Myocyte (in vitro differentiated cells): ENCODE measurements around the gene PAX2. TPM values are rescaled to one million over a fixed set of nuclear protein-coding genes. Genes with fewer than 3 reads are reported as not detected.

Experiments
- DNase-seq: peaks from one replicate; pipeline ENCODE4 v3.0.0-alpha.2; 2012; ENCODE audit warnings: low read depth
- total RNA-seq: library from RNA; depleted of rRNA; stranded (reverse); fragments of >200 nt; gene quantifications from 2 replicates; pipeline ENCODE4 v1.2.3, GENCODE V29; 2014

PAX2 gene
- total RNA-seq, 1 donor from 2014 or later = not detected

DNA sequence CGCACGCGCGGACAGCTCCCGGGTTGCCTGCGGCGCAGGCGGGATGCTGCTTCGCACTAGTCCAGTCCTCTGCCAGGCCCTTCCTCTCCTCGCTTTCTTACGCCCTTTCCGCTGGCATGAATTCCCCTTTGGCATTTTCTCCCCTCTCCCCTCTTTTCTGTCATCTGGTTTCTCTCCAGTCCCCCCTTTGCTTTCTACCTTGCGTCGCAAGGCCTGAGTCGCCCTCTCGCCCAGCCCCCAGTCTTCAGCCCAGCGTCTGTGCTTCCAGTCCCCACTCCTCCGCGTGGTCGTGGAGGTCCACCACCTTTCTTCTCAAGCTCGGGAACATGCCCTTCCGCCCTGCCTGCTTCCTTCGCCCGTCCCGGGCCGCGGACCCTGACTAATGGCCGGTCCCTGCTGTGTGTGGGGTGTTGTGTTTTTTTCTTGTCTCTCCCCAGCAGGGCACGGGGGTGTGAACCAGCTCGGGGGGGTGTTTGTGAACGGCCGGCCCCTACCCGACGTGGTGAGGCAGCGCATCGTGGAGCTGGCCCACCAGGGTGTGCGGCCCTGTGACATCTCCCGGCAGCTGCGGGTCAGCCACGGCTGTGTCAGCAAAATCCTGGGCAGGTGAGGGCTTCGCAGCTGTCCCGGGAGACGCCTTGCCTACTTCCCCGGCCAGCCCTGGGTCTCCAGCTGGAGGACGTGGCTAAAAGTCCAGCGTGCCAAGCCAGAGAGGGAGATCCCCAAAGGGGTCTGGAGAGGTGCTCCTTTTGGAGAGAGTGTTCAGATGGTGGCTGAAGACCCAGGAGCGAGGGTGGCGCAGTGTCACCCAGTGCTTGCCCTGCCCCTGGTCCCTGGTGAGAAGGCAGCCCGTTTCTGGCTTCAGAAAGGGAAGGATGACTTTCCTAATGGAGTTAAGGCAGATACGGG is 4.2 kb downstream of the PAX2 start:
- DNase-seq = peak; percentile 38

DNA sequence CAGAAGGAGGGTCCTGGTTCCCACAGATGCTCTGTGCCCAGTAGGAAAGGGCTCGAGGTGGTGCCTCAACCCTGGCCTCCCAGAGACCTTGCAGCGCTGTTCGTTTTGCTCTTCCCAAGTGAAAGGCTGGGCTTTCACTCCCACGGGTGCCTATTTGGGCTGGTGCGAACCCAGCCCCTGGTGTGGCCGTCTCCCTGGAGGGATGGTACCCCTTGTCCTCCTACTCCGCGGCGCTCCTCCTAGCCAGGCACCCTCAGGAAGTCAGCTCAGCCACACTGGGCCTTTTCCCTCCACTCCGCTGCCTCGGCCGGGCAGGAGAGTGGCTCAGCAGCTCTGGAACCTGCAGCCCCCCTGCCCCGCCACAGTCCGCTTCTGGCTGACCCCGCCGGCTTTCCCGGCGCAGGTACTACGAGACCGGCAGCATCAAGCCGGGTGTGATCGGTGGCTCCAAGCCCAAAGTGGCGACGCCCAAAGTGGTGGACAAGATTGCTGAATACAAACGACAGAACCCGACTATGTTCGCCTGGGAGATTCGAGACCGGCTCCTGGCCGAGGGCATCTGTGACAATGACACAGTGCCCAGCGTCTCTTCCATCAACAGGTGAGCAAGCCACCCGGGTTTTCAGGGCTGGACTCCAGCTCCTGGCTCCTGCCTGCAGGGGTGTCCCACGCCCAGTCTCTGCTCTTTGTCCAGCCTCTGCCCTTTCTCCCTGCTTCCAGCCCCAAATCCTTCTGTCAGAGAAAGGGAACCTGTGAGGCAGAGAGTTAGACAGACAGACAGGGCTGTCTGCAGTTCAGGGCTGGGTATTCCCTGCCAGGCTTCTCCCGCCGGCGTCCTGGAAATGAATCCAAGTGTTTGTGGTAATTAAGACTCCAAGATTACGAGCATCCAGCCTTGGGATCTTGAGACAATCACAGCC is 5.2 kb downstream of the PAX2 start:
- DNase-seq = no peak

DNA sequence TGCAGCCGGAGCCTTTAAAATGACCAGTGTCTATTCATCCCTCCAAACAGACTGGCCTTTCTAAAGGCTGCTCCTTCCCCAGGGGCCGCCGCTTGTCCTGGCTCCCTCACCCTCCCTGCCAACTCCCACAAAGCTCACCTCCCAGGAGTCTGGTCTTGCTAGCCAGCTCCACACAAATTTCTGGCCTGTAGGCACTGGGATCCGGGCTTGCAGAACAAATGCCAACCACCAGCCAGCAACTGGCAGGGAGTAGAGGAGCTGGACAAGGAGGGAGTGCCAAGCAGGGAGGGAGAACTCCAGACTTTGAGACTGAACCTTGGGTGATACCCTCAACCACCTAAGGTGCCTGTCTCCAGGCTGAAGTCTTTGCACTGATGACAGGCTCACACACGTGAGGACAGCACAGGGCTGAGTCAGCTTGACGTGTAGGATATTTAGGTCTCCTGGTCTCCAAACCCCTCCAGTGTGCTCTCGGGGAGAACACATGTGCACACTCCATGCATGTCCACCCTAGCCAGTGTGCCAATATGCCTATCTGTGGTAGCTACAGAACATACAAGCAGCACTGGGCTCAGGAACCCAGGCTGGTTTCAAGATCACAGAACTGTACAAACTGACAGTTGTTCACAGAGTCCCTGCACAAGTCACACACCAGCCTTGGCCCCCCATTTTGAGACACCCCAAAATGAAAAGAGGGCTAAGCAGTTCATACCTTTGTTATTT is 6.0 kb downstream of the PAX2 start:
- no peak for DNase-seq

DNA sequence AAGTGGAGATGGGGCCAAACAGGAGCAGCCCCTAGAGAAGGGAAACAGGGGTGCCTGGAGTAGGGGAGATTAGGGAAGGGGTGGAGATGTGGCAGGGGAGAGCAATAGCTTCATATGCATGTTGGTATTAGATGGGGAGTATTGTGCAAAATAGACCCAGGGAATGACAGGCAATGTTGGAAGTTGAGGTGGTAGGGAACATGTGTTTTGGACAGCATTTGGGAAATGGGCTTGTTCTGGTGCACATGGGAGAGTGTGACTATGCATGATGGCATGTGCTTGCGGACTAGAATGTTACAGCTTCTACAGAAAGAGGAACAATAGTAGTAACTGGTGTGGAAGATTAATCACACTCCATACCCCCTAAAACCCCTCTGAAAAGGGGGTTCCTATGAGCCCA is 10.4 kb downstream of the PAX2 start:
- DNase-seq = no peak

DNA sequence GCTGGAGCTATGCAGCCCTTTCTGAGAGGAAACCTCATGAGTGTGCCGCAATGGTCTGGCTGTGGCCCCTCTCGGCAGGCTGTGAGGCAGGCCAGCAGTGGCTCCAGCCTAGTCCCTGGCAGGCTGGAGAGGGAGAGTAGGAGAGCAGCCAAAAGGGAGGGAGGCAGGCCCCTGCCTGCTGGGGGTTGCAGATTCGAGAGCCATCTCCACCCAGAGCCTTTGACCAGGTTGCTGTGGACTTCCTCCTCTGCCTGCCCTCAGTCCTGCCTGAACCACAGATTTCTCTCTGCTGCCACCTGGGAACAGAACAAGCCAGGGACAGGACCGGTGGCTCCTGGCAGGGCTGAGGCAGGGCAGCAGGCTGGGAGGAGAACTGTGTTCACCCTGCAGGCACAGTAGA is 13.9 kb downstream of the PAX2 start:
- no peak for DNase-seq

DNA sequence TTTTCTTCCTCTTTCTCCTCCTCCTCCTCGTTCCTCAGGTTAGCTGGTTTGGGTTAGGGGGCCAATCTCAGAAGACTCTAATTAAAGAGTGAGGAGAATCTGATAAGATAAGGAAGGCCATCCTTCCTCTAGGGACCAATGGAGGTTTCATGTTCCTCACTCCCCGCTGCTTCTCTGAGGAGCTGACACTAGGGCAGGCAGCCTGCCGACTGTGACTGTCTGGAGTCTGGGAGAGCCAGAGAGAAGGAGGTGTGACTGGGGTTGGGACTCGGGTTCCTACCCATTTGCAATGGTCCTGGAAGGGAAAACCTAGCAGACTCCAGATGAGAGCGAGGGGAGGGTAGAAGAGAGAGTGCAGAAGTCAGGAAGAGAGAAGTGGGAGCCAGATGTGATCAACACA is 15.3 kb downstream of the PAX2 start:
- no peak for DNase-seq

DNA sequence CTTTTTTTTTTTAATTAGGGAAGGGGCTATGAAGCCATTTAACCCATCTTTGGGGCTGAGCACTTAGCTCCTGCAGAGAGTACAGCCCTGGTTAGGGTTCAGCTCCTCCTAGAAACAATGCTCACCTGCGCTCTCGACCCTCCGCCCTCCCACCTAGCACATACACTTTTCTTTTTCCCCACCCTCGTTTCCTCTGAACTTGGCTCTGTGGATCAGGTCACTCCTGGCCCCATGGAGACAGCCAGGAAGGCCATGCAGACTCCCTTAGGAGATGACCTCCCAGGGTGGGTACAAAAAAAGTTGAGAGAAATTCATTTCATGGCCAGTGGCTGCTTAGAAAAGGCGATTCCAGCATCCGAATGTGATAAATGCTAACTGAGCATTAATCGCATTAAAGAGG is 15.8 kb downstream of the PAX2 start:
- no peak for DNase-seq

DNA sequence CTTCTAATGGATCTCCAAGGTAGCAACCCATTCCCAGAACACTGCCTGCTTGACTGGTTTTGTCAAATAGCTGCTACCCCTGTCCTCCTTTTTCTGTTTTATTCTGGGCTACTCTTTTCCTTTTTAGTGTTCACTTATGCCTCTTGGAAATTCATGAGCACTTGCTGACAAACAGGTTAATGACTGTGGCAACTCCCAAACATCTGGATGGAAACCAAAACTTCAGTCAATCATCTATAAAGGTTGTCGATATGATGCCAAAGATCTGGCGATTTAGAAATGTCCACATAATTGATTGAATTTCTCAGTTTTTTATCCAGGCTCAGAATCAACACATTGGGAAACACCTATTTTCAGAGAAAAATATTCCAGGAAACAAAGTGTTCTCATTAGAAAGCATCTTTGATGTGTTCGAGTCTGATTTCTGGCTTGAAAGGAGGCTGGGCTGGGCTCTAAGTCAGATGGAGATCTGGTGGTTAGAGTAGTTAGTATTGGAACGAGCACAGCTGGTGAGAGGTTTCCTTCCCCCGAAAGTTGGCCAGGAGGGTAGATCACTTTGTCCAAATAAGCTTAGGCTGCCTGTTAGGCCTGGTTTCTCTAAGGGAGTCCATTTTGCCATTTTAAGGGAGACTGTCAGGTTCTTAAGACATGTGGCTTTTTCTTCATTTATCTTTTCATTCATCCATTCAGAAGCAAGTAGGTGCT is 17.8 kb downstream of the PAX2 start:
- no peak for DNase-seq

DNA sequence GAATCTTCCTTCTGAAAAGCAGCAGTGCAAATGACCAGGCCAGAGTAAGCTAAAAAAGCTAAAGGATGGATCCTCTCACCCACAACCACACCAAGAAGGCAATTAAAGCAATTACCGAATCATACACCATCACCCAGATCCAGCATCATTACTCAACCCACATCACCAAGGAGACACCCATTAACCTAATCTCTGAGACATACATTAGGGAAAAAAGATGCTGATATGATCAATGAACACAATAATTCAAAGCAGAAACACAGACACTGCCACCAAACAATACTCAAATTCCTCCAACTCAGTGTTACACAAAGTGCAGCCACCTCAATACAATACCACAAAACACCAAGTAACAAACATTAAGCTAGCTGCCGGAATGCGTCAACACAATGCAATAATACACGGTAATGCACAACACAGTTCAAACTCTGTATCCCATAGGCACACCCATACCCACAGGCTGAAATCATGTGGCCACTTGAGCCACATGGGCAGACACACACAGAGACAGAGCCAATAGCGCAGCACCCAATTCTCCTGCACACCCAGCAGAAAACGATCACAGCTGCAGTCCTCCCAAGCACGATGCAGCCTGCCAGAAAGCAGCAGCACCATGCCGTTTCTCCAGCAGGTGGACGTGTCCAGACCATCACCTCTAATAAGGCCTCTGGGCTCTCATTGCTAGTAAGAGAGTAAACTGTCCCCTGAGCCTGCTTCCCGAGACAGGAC is 21.5 kb downstream of the PAX2 start:
- DNase-seq = no peak

DNA sequence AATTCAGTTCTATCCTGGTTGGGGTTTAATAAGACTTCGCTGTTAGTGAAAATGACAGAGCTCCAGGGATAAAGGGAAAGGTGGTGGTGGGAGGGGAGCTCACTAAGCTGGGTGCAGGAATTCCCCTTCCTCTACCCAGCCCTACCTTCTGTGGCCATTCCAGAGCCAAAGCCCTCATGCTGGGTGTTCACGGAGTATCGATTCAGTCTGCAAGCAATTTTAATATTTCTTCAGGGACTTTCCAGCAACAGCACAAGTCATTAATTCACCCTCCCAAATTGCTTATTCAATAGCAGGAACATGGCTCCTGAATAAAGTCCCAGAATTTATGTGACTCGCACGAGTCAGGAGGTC is 22.0 kb downstream of the PAX2 start:
- DNase-seq = no peak

DNA sequence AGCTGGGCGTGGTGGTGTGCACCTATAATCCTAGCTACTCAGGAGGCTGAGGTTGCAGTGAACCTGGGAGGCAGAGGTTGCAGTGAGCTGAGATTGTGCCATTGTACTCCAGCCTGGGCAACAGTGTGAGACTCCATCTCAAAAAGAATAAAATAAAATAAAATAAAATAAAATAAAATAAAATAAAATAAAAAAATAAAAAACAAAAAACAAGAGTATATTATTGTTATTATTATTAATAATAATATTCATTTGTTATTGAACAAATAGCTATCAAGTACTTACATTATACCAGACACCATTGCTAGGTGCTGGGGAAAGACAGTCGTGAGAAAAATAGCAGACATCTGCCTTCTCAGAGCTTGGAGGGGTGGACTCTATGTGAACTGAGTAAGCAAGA is 24.1 kb downstream of the PAX2 start:
- DNase-seq = no peak

DNA sequence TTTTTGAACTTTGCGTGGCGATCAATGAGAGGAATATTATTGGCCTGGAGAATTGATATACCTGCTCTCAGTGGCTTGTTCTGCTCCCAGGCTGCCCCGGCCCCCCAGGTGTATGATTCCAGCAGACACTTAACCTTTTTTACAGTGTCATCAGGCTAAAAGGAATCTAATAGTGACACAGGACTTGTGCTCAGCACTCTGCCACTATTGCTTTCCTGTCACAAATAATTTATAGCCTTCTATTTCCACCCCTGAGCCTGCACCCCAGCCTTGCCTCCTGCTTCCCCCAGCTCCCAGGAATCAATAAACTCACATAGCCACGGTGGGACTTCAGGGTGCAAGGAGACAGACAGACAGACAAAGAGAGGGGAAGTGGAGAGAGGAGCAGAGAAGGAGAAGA is 28.3 kb downstream of the PAX2 start:
- DNase-seq = no peak

DNA sequence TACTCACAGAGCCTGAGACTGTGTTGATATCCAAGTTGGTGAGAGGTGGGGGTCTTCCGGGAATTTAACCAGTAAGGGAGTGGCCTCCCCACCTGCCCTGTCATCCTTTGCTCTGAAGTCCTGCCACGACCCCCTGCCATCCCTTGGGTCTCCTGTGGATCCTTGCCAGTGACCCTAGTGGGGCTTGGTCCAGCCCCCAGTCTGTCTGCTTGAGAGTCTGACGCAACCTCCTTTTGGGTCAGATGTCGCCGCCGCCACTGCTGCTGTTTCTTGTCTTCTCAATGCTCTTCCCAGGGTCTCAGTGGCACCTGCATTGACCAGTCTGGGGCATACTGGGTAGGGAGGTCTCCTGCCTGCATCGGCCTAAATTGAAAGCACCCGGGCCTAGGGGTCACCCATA is 28.8 kb downstream of the PAX2 start:
- DNase-seq = no peak

DNA sequence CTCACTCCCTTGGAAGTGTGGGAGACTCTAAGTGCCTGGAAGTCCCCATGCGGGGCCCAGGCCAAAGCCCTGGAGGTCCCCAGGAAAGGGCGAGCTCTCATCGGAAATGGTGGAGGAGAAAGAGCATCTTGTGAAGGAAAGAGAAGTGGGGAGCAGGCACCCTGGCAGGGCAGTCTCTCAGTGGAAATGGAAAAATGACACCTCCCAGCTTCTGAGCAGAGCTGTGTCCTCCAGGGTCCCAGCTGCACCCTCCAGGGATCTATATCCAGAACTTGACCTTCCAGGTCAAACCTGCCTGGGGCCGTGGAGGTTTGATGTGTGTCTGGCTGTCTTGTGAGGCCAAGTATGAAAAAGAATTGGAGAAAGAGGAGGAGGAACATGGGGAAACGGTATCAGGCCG is 29.5 kb downstream of the PAX2 start:
- DNase-seq = no peak

DNA sequence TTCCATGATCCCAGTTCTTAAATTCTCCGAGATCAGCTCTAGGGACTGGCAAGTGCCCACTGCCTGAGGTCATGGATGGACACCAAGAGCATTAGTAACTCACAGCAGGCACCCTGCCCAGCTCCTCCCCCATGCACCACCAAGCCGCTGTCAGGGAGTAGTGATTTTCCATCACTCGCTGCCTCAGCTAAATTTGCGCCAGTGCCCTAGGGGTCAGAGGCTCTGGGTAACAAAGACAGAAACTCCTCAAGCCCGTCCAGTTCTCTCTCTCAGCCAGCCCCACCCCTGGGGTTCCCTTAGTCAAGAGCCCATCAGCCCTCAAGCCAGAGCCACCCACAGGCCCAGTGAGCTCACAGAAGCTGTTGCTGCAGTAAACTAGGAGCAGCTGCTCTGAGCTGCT is 30.0 kb downstream of the PAX2 start:
- DNase-seq = peak; percentile 75

DNA sequence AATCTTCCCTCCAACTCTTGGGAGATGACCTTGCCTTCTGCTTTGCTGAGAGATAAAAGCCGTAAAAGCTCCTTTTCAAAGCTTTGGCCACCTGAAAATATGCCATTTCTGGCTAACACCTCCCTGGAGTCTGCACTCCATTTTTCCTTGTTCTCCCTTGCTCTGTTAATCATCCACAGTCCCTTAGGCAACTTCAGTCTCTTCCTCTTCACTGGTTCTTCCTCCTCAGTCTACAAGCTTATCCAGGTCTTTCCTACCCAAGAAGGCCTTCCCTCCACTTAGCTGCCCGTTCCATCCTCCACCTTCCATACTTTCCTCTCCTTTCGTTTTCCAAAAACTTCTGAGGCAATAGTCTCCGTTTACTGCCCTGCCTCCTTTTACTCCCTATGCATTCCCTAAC is 30.5 kb downstream of the PAX2 start:
- no peak for DNase-seq

DNA sequence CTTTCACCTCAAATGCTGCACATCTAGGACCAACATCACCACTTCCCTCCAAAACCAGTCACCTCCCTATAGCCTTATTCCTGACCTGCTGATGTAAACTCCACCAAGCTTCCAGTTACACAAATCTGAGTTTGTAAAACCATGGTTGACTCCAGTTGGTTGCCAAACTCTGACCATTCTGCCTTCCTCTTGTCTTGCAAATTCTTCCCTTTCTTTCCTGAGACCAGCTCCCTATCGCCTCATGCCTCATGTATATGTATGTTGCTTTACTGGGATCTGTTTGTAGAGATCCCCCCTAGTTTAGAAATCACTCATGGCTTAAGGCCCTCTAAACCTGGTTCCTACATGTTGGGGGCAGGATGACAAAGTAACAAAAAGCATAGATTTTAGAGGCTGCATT is 31.3 kb downstream of the PAX2 start:
- no peak for DNase-seq

DNA sequence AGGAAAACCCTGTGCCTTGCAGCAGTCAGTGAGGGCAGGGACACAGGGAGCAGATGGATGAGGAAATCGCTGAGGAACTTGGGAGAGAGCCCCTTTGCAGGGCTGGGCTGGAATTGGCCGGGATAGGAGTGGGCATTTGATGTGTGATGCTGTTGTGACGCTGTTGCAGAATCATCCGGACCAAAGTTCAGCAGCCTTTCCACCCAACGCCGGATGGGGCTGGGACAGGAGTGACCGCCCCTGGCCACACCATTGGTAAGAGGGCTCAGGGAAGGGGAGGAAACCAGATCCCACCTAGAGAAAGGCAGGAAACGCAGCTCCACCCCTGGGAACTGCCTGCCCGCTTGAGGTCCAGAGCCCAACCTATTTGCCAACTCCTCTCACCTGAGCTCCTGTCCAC is 33.9 kb downstream of the PAX2 start:
- DNase-seq = no peak

DNA sequence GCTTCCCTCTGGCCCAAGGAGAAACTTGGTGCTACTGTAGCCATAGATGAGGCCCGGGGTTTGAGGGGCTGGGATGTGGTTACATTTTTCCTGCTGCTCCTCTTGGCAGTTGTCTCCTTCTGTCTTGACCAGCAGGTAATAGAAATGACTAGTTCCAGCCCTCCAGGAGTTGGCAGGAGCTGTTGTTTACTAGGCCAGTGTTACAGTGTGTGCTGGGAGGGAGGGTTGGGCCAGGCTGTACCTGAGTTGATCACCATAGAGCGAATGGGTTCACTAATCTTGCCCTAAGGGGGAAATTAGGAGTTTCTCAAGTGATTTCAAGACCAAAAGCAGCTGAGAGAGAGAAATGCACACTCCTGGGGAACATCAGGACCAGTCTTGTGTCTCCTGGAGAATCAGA is 34.9 kb downstream of the PAX2 start:
- no peak for DNase-seq

DNA sequence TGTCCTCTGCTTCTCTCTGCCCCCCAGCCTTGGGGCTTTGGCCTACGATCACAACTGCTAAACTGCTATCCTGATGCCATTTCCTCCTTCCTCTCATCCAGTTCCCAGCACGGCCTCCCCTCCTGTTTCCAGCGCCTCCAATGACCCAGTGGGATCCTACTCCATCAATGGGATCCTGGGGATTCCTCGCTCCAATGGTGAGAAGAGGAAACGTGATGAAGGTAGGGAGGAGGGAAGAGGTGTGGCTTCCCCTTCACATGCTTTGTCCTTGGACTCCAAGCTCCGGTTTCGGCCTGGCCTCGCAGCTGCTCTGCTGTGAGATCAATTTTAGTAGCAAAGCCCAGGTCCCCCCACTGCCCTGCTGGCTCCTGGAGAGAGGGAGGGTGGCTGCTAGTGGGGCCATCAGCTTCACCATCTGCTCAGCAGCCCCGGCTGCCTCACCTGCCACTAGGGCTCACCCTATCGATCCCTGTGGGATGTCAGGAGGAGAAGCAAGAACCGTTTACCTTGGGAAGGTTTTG is 35.8 kb downstream of the PAX2 start:
- no peak for DNase-seq
